GM20431 (cell line): Measurements from ENCODE around the gene CPSF6.
"Not testable (repeated sequence)": the region's sequence is repeated elsewhere in the genome, so short reads cannot be mapped to it uniquely, and the experiment has no call there.

ENCODE experiments used
- in situ Hi-C: fragments of 300-500 bp; cut with MseI, MboI; formaldehyde crosslinking; loops from one replicate; pipeline ENCODE4 v1.15.0; 2020; ENCODE audit warnings: low sequenced_read_pairs; ENCODE audit not compliant: unreplicated experiment

The CPSF6 gene

GRCh38 chr12:69254046-69254445 lies 14.7 kb downstream of the CPSF6 start:
- in situ Hi-C loops: loop anchor here (10.0 kb wide), 1 partner anchor 99 kb away; no protein-coding TSS in a partner anchor

GRCh38 chr12:69254862-69255261 lies 15.5 kb downstream of the CPSF6 start:
- in situ Hi-C loops: loop anchor here (10.0 kb wide), 1 partner anchor 100 kb away; no protein-coding TSS in a partner anchor

- in situ Hi-C loops: loop anchor here (10.0 kb wide), 1 partner anchor 104 kb away; no protein-coding TSS in a partner anchor
Observed at GRCh38 chr12:69258655-69259054, 19.3 kb downstream of the CPSF6 start.

GRCh38 chr12:69262264-69262974 lies 23.1 kb downstream of the CPSF6 start:
- in situ Hi-C loops: no loop called here

GRCh38 chr12:69265205-69265604 lies 25.8 kb downstream of the CPSF6 start:
- in situ Hi-C loops: no loop called here

GRCh38 chr12:69265633-69266032 lies 26.3 kb downstream of the CPSF6 start:
- in situ Hi-C loops: not testable (repeated sequence)

- in situ Hi-C loops: no loop called here
Observed at GRCh38 chr12:69266036-69266635, 26.8 kb downstream of the CPSF6 start.

GRCh38 chr12:69269736-69270135 lies 30.4 kb downstream of the CPSF6 start:
- in situ Hi-C loops: no loop called here

- in situ Hi-C loops: no loop called here
Observed at GRCh38 chr12:69272511-69272910, 33.1 kb downstream of the CPSF6 start.

GRCh38 chr12:69274861-69275260 lies 35.5 kb downstream of the CPSF6 start:
- in situ Hi-C loops: no loop called here

- in situ Hi-C loops: no loop called here
Observed at GRCh38 chr12:69275471-69275891, 36.1 kb downstream of the CPSF6 start.

GRCh38 chr12:69278814-69279782 lies 39.7 kb downstream of the CPSF6 start:
- in situ Hi-C loops: no loop called here

- in situ Hi-C loops: no loop called here
Observed at GRCh38 chr12:69284131-69284530, 44.8 kb downstream of the CPSF6 start.

- in situ Hi-C loops: no loop called here
Observed at GRCh38 chr12:69287556-69287955, 48.2 kb downstream of the CPSF6 start.

GRCh38 chr12:69290545-69291277 lies 51.3 kb downstream of the CPSF6 start:
- in situ Hi-C loops: no loop called here

GRCh38 chr12:69291278-69291593 lies 51.9 kb downstream of the CPSF6 start:
- in situ Hi-C loops: no loop called here

GRCh38 chr12:69298133-69298532 lies 58.8 kb downstream of the CPSF6 start:
- in situ Hi-C loops: no loop called here

- in situ Hi-C loops: no loop called here
Observed at GRCh38 chr12:69298947-69299346, 59.6 kb downstream of the CPSF6 start.

- in situ Hi-C loops: no loop called here
Observed at GRCh38 chr12:69304284-69304683, 64.9 kb downstream of the CPSF6 start.

- in situ Hi-C loops: no loop called here
Observed at GRCh38 chr12:69309461-69309860, 70.1 kb downstream of the CPSF6 start.
